ENCODE data around the gene KRTAP5-4. TPM values are rescaled to one million over a fixed set of nuclear protein-coding genes. Genes with fewer than 3 reads are reported as not detected.

The KRTAP5-4 gene
- total and polyA plus RNA-seq, 2 donors (not counting 3 experiments of a cell fraction or from before 2014, with no cell fraction given): not detected

DNA sequence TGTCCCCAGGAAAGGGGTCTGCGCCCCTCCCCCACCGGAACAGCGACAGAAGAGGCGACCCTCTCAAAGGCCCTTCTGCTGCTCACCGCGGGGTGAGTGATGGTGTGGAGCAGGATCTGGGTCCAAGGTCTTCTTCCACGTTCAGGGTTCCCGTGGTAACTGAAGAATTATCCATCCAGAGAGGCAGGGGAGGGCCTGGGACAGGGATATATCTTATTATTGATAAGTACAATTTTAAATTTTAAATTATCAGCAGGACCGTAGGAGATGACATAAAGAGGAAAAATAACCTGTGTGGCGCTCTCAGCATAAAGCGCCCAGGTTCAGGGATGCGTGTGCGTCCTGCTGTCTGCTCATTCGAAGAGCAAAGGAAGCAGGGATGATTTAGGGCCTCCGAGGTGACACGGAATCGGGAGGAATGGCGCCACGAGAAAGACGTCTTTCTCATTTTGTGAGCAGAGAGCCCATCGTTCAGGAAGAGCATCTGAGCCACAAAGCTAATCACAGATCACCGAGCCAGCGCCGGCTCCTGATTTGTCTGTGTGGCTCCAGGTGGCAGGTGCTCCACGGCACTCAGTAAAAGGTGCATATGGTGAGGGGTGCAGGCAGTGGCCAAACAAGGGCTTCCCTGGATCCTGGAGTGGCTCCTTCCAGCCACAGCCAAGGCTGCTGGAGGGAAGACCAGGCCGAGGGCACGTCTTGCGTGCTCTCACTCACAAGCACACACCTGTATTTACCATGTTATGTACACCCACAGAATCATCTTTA lies 26.9 kb upstream of the KRTAP5-4 start:
- POLR2A ChIA-PET: no interaction called here
- no peaks in the 10 kb centered on the region for H3K9me1 ChIP-seq (replicated peaks; ENCODE audit: control insufficient read depth, extremely low read depth, insufficient read depth, low read length)
- dilution Hi-C loops (cut with MboI; ENCODE audit: extremely low pct_ligation_motif_present, low sequenced_read_pairs) (no loop called here), intact Hi-C loops (cut with micrococcal nuclease) (no loop called here)
- H3K27me3 ChIP-seq (ENCODE audit: control insufficient read depth in 2 of 2, insufficient read depth in 2 of 2, low read length in 2 of 2): peaks cover 0 to 2% of the 10 kb centered on the region in 2 experiments
- H4K20me1 ChIP-seq (replicated peaks; ENCODE audit: control insufficient read depth, extremely low read depth, insufficient read depth, low read length): no peaks in the 10 kb centered on the region
- no peaks in the 10 kb centered on the region for H3K79me2 ChIP-seq (ENCODE audit: control insufficient read depth, insufficient read depth, low read length)
- no peak for FAIRE-seq
- CTCF ChIA-PET: no interaction called here
- no peaks in the 10 kb centered on the region for H3K36me3 ChIP-seq (ENCODE audit: control insufficient read depth in 2 of 2, extremely low read depth in 1 of 2, insufficient read depth in 2 of 2, low read length in 2 of 2)
- no peak overlapping the region for H3K9ac ChIP-seq (replicated peaks; ENCODE audit: extremely low read depth, insufficient read depth, low read length)
- no peaks in the 10 kb centered on the region for H3K4me1 ChIP-seq (ENCODE audit: control insufficient read depth, extremely low read depth, insufficient read depth, low read length)
- H2AFZ ChIP-seq (ENCODE audit: low read depth, low read length): no peak overlapping the region
- H3K27ac ChIP-seq (ENCODE audit: insufficient read depth, low read depth, low read length): no peak overlapping the region
- H3K4me2 ChIP-seq (ENCODE audit: insufficient read depth, low read length): no peak overlapping the region
- TF ChIP-seq POLR2A (IDR thresholded peaks at IDR 0.05; ENCODE audit: low read depth, low read length) (no peak), FOS (IDR thresholded peaks at IDR 0.05; ENCODE audit: borderline replicate concordance, insufficient read depth, low read length) (no peak), MYC (IDR thresholded peaks at IDR 0.05; ENCODE audit: low read depth, low read length) (no peak)
- TF ChIP-seq, protein P1, sequence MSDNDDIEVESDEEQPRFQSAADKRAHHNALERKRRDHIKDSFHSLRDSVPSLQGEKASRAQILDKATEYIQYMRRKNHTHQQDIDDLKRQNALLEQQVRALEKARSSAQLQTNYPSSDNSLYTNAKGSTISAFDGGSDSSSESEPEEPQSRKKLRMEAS (IDR thresholded peaks at IDR 0.05; ENCODE audit: insufficient read depth, insufficient read length): no peak
- BruUV-seq (replicated peaks): no TSS peak
- no peaks in the 10 kb centered on the region for H3K9me3 ChIP-seq (replicated peaks; ENCODE audit: control insufficient read depth, insufficient read depth, low read length)
- H3K4me3 ChIP-seq (replicated peaks in 1 of 3; ENCODE audit: insufficient read depth in 1 of 3, low read depth in 1 of 3, low read length in 3 of 3): no peak overlapping the region
- DNase-seq (ENCODE audit: low read depth, low spot score): no peak

- ChIA-PET POLR2A (no interaction called here), CTCF (interaction anchor here (1.2 kb wide), 1 partner anchor 185 kb away, joined by 7 read pairs; no protein-coding TSS in a partner anchor)
- no peak overlapping the region for H3K27ac ChIP-seq (ENCODE audit: insufficient read depth, low read depth, low read length)
- H3K79me2 ChIP-seq (ENCODE audit: control insufficient read depth, insufficient read depth, low read length): no peaks in the 10 kb centered on the region
- no peak overlapping the region for H3K4me2 ChIP-seq (ENCODE audit: insufficient read depth, low read length)
- no peaks in the 10 kb centered on the region for H3K9me3 ChIP-seq (replicated peaks; ENCODE audit: control insufficient read depth, insufficient read depth, low read length)
- no peaks in the 10 kb centered on the region for H3K4me1 ChIP-seq (ENCODE audit: control insufficient read depth, extremely low read depth, insufficient read depth, low read length)
- no peaks in the 10 kb centered on the region for H4K20me1 ChIP-seq (replicated peaks; ENCODE audit: control insufficient read depth, extremely low read depth, insufficient read depth, low read length)
- FAIRE-seq: no peak
- intact Hi-C loops (cut with micrococcal nuclease) (no loop called here), dilution Hi-C loops (cut with MboI; ENCODE audit: extremely low pct_ligation_motif_present, low sequenced_read_pairs) (no loop called here)
- no peaks in the 10 kb centered on the region for H3K9me1 ChIP-seq (replicated peaks; ENCODE audit: control insufficient read depth, extremely low read depth, insufficient read depth, low read length)
- no peak for DNase-seq (ENCODE audit: low read depth, low spot score)
- no peak overlapping the region for H3K4me3 ChIP-seq (replicated peaks in 1 of 3; ENCODE audit: insufficient read depth in 1 of 3, low read depth in 1 of 3, low read length in 3 of 3)
- no TSS peak for BruUV-seq (replicated peaks)
- H3K9ac ChIP-seq (replicated peaks; ENCODE audit: extremely low read depth, insufficient read depth, low read length): no peak overlapping the region
- no peak overlapping the region for H2AFZ ChIP-seq (ENCODE audit: low read depth, low read length)
- TF ChIP-seq POLR2AphosphoS5 (IDR thresholded peaks at IDR 0.05; ENCODE audit: insufficient read depth, low read depth, low read length) (no peak), POLR2A (IDR thresholded peaks at IDR 0.05; ENCODE audit: low read depth, low read length) (no peak), MYC (IDR thresholded peaks at IDR 0.05; ENCODE audit: low read depth, low read length) (no peak), JUN (IDR thresholded peaks at IDR 0.05; ENCODE audit: borderline replicate concordance, insufficient read depth, insufficient read length, low read depth) (no peak), CTCF (IDR thresholded peaks at IDR 0.05; ENCODE audit: extremely low read depth in 1 of 2, insufficient read depth in 1 of 2, low read depth in 1 of 2, low read length in 2 of 2) (no peak), FOS (IDR thresholded peaks at IDR 0.05; ENCODE audit: borderline replicate concordance, insufficient read depth, low read length) (no peak), GATA2 (IDR thresholded peaks at IDR 0.05; ENCODE audit: insufficient read depth, insufficient read length, low read depth, low read length) (no peak), EZH2 (IDR thresholded peaks at IDR 0.05; ENCODE audit: borderline replicate concordance, low read depth, low read length, severe bottlenecking) (no peak)
- TF ChIP-seq, protein P1 (IDR thresholded peaks at IDR 0.05; ENCODE audit: insufficient read depth, insufficient read length): no peak
- no peaks in the 10 kb centered on the region for H3K36me3 ChIP-seq (ENCODE audit: control insufficient read depth in 2 of 2, extremely low read depth in 1 of 2, insufficient read depth in 2 of 2, low read length in 2 of 2)
- no peaks in the 10 kb centered on the region for H3K27me3 ChIP-seq (ENCODE audit: control insufficient read depth in 2 of 2, insufficient read depth in 2 of 2, low read length in 2 of 2)
These were observed 26.1 kb upstream of the KRTAP5-4 start for GRCh38 chr11:1647901-1648652.

Measured in endothelial cell of umbilical vein (primary cell).